GM18909 (cell line): ENCODE data around the gene ART1.
"Not testable (repeated sequence)": the region's sequence is repeated elsewhere in the genome, so short reads cannot be mapped to it uniquely, and the experiment has no call there.

Experiments
- ATAC-seq: cut with Tn5 transposase; IDR thresholded peaks from one replicate; pipeline ENCODE4 v1.9.1; 2021; ENCODE audit warnings: mild to moderate bottlenecking; ENCODE audit not compliant: unreplicated experiment, poor library complexity

ART1 gene

DNA sequence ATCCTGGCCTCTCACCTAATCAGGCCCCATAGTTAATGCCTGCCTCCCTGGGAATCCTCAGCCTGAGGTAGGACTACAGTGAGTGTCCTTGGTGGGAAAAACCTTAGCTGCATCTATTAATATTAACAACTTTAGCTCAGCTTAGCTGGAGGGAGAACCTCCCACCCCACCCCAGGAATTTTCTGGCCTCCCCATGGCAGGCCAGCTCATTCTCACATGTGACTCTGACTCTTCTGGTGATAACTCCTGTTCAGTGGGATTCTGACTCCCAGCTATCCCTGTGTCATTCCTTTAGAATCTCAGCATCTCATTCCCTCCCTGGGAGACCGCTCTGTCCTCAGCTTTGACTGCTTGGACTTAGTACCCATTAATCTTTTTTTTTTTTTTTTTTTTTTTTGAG lies 17.6 kb upstream of the ART1 start:
- ATAC-seq: no peak

DNA sequence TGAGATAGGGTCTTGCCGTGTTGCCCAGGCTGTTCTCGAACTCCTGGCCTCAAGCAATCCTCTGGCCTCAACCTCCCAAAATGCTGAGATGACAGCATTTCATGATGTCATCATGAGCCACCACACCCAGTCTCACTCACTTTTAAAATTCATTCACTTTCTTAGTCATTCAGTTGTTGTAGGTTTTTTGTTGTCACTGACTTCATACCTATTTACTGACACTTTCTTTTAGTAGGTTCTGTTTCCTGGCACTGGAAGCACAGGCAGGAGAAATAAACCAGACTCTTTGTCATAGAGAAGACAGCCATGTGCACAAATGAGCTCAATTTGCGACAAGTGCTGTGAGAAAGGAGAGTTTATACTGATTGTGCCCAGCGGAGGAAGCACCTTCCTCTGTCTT lies 13.6 kb upstream of the ART1 start:
- no peak for ATAC-seq

DNA sequence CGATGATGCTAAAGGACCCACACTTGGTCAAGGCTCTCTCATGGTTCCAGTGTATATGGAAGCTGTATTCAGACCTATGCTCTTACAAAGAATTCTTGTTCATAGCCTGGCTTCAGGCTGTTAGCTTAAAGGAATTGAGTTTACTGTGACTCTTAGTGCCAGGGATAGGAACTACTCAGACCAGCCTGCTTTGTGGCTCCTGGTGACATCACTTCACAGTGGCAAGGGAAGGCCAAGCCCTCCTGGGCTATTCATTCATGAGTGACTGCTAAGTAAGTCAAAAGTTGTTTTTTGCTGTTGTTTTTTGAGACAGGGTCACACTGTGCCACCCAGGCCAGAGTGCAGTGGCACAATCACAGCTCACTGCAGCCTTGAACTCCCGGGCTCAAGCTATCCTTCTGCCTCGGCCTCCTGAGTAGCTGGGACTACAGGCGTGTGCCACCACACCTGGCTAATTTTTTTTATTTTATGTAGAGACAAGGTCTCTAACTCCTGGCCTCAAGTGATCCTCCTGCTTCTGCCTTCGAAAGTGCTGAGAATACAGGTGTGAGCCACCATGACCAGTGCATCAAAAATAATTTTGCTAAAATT lies 12.8 kb upstream of the ART1 start:
- ATAC-seq: no peak

DNA sequence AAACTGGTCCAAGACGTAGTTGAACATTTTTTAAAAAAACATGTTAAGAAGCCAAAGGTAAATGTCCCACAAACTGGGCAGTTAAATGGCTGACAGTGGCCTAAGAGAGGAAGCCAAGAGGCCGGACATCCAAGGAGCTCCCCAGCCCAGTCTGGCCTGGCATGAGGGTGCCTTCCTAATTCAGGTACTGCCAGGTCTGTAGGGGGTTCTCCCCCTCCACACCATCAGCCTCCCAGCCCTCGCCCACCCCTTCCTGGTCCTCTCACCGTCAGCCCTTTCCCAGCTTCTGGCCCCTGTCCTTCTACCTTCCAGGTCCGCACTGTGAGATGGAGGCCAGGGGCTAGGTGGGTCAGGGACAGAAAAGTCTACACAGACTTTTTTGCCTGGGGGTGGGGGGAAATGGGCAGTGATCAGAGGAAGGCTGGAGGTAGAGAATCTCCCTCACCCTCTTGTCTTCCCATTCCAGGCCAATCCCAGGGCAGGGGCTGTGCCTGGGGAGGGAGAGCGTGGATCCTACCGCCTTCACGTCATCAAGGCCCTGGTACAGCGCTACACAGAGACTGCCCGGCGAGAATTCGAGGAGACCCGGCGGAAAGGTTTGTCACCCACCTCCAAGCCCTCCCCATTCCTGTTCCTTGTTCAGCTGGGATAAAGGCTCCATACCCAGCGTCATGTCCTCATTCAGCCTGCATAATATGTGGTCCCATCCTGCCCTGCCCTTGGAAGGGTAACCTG lies 9.1 kb upstream of the ART1 start:
- ATAC-seq: no peak

DNA sequence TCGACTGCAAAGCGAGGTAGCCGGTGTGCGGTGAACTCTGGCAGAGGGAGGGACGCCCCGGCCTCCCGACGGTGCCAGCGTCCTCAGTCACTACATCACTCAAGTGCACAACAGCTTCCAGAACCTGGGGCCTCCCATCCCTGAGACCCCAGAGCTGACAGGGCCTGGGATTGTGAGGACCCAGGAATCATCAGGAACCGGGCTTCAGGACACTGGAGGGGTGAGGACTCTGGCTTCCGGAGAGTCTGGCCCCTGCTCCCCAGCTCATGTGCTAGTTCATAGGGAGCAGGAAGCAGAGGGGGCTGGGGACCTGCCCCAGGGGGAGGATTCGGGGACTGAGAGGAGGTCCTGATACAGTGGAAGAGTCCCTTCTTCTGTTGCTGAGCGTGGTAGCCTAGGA lies 7.7 kb upstream of the ART1 start:
- ATAC-seq: no peak

DNA sequence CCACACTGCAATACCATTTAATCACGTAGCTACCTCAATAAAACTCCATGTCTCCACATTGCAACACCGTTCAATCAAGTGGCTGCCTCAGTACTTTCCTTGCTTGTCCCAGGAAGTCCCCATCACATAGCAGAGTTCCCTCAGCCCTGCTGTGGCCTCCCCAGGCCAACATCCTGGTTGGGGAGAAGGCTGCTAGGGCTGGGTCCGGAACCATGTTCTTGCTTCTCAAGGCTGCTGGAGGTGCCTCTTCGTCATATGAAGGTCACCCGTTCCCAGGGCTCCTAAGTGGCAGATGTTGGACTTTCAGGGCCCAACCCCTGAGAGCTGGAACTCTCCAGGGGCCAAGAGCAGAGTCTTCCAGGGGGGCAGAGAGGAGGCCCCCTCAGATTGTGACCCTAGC lies 6.4 kb upstream of the ART1 start:
- no peak for ATAC-seq

DNA sequence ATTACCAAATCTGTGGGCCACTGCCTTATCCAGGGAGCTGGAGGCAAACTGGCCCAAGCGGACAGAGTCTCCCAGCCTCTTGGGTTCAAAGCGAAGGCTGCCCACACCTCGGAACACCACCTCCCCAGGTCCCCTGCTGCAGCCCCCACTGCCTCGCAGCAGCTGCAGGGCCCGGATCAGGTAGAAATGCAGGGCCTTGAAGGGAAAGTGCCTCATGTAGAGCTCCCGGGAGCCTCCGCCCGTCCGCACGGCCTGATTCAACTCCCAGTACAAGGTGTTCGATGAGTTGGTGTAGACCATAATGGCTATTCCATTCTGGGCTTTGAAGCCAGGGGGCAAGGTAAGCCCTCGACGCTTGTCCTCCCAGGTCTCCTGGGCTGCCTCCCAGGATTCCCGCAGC lies 5.1 kb upstream of the ART1 start:
- no peak for ATAC-seq

DNA sequence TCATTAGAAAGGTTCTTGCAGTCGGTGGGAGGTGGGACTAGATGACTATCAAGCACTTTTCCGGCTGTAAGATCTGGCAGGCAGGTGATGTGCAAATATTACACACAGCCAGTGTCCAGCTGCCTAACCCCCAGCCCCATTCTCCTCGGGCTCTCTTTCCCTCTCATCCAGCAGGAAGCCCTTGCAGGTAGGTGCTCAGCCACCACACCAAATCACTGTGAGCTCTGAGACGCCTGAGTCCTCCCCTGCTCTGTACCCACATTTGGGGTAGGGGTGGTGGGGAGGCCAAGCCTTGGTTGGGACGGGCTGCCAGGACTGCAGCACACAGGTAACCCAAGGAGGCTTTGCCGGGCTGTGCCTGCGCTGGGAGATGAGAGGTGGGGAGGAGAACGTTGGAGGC lies 3.7 kb upstream of the ART1 start:
- ATAC-seq: no peak

DNA sequence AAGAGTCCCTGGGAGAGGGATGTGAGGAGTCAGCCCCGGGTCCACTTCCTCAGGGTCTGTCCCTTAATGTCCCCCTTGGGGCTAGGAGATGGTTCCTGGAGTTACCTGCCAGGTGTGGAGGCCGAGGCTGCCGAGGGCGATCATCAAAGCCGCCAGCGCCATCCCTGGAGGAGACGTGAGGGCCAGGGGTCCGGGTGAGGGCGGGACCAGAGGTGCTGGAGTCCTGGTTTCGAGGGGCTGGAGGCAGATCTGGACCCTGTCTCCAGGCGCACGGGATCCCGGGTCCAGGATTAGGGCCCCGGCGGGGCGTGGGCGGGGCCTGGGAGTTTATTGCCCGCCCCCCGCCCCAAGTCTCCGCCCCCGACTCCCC lies 3.2 kb upstream of the ART1 start, which contains the start of gene ART5:
TSS of gene ART5 (minus strand) at position 292 of the 370 bp plus-strand sequence. CDS start at position 162, 130 bp downstream.
- ATAC-seq: no peak

DNA sequence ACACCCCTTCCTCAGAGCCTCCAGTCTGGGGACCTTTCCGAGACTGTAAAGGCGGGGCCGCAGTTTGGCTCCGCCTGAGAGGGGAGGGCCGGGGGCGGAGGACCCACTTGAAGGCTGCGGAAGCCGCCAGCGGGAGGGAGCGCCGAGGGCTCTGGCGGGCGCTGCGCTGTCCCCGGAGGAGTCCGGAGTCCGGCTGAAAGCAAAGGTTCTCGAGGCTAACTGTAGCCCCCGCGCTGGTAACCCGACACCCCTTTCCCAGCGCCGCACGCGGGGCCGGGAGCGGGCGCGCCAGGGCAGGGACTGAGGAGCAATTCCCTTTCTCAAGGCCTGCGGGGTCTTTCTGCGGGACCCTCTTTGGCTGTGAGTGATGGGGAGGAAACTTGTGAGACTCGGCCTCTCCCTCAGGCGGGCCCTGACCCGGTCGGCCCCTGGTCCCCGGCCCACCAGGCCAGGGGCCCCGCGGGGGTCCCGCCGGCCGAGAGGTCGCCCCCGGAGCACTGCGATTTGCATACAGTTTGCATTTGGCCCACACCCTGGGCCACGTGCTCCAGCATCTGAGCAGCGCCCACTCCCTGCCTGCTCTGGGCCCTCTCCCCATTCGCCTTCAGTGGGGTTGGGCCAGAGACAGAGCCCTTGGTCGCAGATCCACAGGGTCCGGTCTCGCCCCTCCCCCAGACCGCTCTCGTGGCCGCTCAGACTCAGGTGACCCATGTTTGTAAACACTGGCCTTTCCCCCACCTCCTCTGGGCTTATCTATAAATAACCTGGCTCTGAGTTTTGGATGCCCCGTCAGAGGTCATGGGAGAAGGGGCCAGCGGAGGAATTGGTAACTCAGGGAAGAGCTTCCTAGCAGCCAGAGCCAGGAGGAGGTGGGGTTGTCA lies 2.6 kb upstream of the ART1 start:
- no peak for ATAC-seq

DNA sequence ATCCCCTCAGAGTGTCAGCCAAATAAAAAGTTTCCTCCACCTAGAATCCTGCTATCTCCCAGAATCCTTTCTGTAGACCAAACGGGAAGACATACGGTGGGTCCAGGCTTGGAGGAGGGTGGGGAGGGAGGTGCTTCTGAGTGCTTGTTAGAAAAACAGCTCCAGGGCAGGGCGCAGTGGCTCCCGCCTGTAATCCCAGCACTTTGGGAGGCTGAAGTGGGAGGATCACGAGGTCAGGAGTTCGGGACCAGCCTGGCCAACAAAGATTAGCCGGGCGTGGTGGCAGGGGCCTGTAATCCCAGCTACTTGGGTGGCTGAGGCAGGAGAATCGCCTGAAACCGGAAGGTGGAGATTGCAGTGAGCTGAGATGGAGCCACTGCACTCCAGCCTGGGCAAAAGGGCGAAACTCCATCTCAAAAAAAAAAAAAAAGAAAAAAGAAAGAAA lies 1.8 kb upstream of the ART1 start:
- not testable (repeated sequence) for ATAC-seq

DNA sequence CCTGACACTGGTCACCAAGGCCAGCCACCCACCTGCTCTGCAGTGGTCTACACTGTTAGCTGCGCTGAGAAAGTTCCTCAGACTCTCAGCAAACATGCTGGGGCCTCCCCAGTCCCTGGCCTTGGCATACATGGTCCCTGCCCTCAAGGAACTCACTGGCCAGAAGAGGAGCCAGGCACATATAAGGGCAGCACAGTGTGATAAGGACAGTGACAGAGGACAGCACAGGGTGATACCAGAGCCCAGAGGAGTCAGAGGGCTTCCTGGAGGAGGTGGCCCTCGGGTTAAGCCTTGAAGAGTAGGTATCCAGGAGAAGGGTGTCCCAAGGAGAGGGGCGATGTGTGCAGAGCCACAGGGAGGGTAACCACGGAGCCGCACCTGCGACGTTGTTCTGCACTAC lies 624 bp downstream of the ART1 start:
- ATAC-seq: no peak

DNA sequence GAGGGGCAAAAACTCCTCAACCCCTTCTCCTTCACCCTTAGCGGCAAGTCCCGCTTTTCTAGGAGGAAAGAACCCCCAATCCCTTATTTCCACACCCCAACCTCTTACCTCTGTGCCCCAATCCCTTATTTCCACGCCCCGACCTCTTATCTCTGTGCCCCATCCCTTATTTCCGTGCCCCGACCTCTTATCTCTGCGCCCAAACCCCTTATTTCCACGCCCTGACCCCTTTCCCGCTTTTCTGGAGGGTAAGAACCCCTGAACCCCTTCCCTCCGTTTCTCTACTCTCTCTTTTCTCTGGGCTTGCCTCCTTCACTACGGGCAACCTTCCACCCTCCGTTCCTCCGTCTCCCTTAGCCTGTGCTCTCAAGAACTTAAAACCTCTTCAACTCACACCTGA lies 3.9 kb downstream of the ART1 start:
- ATAC-seq: not testable (repeated sequence)

DNA sequence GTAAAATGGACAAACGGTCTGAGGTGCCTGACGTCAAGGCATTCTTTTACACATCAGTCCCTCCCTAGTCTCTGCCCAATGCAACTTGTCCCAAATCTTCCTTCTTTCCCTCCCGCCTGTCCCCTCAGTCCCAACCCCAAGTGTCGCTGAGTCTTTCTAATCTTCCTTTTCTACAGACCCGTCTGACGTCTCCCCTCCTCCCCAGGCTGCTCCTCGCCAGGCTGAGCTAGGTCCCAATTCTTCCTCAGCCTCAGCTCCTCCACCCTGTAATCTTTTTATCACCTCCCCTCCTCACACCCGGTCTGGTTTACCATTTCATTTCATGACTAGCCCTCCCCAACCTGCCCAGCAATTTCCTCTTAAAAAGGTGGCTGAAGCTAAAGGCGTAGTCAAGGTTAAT lies 4.4 kb downstream of the ART1 start:
- not testable (repeated sequence) for ATAC-seq

DNA sequence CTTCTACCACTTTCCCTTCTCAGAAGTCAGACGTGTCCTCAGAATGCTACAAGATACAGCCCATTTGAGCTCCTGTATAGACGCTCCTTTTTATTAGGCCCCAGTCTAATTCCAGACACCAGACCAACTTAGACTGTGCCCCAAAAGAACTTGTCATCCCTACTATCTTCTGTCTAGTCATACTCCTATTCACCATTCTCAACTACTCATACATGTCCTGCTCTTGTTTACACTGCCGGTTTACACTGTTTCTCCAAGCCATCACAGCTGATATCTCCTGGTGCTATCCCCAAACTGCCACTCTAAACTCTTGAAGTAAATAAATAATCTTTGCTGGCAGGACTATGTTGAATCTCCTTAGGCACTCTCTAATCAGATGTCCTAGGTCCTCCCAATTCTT lies 7.6 kb downstream of the ART1 start:
- ATAC-seq: not testable (repeated sequence)

DNA sequence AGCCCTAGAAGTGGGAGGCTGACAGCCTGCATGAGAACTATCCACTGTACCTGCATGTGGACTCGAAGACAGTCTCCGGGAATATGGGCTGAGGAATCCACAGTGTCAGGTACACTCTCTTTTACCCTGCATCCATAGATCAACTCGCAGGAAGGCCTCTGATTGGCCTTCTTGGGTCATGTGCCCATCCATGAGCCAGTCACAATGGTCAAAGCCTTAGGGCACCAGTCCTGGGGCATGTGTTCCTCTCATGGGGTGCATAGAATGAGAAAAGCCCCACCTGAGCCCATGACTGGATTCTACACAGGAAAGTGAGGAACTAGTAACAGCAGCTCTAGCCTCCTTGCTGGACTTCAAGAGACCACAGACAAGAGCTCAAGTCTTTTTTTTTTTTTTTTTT lies 10.6 kb downstream of the ART1 start:
- ATAC-seq: no peak

DNA sequence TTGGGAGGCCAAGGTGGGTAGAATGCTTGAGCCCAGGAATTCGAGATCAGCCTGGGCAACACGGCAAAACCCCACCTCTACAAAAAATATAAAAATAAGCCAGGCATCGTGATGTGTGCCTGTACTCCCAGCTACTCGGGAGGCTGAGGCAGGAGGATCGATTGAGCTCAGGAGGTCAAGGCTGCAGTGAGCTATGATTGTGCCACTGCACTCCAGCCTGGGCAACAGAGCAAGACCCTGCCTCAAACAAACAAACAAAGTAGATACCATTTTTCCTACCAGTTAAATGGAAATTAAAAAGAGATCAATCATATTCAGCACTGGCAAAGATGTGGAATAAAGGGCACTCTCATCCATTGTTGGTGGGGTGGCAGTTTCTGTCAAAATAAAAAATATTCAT lies 12.4 kb downstream of the ART1 start:
- ATAC-seq: not testable (repeated sequence)

DNA sequence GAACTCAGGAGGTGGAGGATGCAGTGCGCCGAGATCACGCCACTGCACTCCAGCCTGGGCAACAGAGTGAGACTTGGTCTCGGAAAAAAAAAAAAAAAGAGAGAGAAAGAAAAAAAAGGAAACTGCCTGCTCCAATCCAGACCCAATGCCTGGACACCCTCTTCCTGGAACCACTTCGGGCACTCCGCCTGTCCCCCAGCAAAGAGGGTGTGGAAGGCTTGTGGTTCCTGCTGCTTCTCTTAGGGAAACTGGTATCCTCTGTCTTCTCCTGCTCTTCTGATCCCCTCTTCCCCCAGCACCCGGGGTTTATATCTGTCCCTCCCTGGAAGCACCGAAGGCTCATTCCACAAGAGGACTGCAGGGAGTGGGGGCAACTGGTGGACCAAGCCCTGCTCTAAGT lies 13.3 kb downstream of the ART1 start:
- ATAC-seq: no peak

DNA sequence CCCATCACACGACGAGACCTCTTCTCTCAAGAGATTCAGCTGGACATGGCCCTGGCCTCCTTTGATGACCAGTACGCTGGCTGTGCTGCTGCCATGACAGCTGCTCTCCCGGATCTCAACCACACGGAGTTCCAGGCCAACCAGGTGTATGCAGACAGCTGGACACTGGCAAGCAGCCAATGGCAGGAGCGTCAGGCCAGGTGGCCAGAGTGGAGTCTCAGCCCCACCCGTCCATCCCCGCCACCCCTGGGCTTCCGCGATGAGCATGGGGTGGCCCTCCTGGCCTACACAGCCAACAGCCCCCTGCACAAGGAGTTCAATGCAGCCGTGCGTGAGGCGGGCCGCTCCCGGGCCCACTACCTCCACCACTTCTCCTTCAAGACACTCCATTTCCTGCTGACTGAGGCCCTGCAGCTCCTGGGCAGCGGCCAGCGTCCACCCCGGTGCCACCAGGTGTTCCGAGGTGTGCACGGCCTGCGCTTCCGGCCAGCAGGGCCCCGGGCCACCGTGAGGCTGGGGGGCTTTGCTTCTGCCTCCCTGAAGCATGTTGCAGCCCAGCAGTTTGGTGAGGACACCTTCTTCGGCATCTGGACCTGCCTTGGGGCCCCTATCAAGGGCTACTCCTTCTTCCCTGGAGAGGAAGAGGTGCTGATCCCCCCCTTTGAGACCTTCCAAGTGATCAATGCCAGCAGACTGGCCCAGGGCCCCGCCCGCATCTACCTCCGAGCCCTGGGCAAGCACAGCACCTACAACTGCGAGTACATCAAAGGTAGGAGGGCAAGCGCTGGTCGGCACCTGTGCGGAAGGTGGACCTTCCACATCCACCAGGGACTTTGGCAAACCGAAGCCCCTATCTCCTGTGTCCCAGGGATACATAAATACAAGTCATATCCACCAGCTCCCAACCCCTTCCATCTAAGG lies 14.9 kb downstream of the ART1 start:
- ATAC-seq: no peak

DNA sequence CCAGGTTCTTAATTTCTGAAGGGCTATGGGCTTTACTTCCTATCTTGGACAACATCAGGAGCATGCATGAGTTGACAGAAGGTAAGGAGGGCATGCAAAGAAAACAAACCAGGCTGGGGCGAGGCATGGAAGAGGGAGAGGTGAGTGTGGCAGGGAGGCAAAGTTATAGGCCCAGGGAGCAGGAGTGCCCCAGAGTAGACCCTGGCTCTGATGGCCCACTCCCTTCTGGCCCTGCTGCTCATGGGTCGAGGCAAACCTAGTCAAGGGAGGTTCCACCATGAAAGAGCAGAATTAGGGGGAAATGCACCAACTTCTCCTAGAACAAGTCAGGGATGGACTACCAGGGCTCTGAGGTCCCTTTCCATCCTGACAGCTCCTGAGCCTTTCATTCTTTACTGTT lies 16.0 kb downstream of the ART1 start:
- no peak for ATAC-seq
